Right renal pelvis (tissue), 4 donors: ENCODE results near the gene MEN1. TPM values are rescaled to one million over a fixed set of nuclear protein-coding genes. Genes with fewer than 3 reads are reported as not detected.
"Not testable (repeated sequence)": the region's sequence is repeated elsewhere in the genome, so short reads cannot be mapped to it uniquely, and the experiment has no call there.

Experiments
- DNase-seq, 4 donors: peaks; one replicate each; pipeline ENCODE4 v3.0.0-alpha.2; 2013; ENCODE audit warnings: low read depth in 4 of 4, low spot score in 3 of 4, missing footprints in 1 of 4
- polyA plus RNA-seq, 4 donors: library from polyadenylated mRNA; unstranded; fragments of 120-200 nt; gene quantifications; one replicate each; pipeline ENCODE4 v1.2.1, GENCODE V29; 2013; ENCODE audit not compliant: insufficient read length in 4 of 4

Gene MEN1
- polyA plus RNA-seq, 4 donors: 35.0 to 46.6 (median 40.6) TPM

DNA sequence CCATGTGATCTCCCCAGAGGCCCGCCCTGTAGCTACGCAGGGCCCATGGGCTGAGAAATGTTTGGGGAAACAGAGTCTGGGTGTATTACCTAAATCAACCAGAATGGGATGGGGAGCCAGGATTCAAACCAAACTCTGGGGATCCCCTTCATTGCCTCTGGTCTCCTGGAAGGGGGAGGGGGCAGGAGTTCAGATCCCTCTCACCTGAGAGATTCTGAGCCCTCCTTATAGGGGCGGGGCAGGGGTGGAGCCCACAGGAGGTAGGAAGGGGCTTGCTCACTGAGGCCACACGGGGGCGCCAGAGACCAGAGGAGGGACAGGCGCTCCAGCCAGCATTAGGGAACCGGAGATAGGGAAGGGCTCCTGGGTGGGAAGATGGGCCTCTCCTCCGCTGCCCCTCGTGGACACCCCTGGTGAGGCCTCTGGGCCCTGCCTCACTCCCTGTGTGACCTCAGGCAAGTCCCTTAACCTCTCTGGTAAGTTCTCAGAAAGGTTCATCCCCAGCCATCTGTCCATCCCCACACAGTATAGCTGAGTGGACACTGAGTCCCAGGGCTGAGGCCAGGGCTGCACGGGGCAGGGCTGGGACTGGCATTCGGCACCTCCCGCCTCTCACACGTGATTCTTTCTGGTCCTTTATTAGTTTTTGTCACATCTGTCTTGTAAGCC is 36.8 kb upstream of the MEN1 start:
- peak; percentile 72 to 87 (median 84) for DNase-seq

DNA sequence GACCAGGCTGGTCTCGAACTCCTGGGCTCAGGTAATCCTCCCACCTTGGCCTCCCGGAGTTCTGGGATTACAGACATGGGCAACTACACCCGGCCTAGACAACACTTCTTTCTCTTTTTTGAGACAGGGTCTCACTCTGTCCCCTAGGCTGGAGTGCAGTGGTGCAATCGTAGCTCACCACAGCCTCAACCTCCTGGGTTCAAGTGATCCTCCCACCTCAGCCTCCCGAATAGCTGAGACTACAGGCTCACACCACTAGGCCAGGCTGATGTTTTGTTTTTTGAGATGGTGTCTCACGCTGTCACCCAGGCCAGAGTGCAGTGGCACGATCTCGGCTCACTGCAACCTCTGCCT is 35.4 kb upstream of the MEN1 start:
- DNase-seq: not testable (repeated sequence)

DNA sequence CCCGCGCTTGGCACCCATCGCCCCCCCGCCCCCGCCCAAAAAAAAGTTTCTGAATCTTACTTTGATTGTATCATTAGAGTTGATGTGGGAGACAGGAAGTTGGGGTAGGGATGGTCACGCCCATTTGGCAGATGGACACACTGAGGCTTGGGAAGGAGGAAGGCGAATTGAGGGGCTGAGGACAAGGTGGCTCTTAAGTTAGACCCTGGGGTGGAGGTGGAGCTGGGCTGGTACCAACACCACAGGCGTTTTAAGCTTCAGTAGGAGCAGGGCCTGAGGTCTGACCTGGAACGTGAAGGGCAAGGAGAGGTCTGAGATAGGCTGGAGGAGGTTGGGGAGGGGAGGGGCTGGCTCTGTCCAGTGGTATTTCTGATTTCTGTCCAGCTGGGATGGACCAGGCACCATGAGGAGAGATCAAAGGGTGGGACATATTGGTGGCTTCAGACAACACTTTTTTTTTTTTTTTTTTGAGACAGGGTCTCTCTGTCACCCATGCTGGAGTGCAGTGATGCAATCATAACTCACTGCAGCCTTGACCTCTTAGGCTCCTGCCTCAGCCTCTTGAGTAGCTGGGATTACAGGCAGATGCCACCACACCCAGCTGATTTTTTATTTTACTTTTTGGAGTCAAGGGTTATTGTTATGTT is 34.9 kb upstream of the MEN1 start:
- no peak for DNase-seq

GRCh38 chr11:64844330-64845128 is 34.2 kb upstream of the MEN1 start, which contains the start of gene CDC42BPG:
TSS of gene CDC42BPG (minus strand) at chr11:64844653. CDS start at chr11:64844569, 84 bp downstream.
- DNase-seq: no peak

GRCh38 chr11:64843686-64844329 is 33.5 kb upstream of the MEN1 start:
- DNase-seq: no peak

DNA sequence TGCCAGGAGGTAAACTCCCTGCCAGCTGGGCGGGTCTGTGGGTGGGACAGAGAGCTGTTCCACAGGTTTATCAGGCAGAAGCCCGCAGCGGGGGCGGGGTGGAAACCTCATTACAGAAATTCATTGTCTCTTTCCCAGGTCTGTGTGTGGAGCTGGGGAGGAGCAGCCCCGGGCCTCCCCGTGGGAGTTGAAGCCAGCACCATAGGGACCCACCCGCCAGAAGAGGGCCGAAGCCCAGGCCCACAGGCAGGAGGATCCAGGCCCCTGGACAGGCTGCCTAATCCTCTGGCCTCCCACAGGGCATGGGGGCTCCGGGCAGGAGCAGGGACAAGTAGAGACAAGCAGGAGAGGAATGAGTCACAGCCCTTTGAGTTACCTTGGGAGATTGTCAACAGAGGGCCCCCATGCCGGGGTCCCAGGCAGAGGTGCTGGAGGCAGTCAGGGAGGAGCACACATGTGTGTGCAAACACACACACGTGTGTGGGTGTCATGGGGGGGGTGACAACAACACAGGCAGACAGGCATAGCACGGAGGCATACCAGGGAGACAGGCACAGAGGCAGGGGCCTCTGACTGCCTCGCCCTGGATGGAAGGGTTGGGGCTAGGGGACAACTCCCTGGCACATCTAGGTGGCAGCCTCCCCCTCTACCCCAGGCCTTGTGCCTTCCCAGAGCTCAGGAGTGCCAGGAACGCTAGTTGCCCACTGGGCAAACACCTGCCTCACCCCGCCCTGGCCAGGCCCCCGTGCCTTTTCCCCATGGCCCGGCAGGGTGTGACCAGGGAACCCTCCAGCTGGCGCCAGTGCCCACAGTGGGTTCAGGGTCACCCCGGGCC is 32.7 kb upstream of the MEN1 start:
- no peak for DNase-seq

DNA sequence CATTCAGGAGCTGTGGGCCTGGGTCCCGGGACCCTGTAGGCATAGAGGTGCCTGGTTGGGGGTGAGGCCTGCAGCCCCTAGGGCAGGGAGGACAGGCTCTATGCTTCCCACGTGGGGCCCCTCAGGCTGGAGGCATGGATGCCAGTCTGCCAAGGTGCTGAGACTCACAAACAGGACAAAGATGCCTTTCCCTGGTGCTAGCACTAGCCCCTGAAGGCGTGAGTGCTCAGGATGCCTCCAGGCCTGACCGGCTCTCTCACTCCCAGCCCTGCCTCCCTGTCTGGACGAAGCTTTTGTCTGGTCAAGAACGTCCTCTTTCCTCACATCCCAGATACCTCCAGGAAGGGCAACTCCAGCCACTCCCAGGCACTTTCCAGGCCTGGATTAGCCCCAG is 32.0 kb upstream of the MEN1 start:
- no peak for DNase-seq

DNA sequence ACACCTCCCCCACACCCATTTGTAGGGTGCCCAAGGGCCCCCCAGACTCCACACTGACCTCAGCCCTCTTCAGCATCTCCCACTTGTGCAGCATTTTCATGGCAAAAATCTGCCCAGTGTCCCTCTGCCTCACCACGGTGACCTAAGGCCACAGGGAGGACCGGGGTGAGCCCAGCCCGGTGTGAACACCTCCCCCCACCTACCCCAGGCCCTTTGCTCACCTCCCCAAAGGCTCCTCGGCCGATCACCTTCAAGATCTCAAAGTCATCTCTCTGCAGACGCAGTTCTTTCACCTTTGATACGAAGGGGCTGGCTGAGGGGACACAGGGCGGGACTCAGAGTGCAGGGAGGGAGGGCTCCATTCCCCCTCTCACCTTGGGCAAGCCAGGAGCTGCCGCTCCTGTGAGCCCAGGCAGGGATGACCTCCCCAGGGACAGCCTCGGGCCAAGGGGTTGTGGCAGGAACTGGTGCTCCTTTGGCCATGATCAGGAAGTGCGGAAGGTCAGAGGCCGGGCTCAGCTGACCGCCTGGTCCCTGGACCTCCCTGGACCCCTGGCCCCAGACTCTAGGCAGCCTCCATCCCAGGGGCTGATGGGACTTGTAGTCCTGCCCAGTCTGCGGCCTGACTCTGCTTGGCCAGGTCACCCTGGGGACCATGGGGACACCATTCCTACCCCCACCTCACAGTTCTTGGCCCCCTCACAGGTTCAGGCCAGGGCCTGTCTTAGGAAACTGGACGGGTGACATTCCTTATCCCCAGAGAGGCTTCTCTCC is 31.4 kb upstream of the MEN1 start:
- DNase-seq: no peak

DNA sequence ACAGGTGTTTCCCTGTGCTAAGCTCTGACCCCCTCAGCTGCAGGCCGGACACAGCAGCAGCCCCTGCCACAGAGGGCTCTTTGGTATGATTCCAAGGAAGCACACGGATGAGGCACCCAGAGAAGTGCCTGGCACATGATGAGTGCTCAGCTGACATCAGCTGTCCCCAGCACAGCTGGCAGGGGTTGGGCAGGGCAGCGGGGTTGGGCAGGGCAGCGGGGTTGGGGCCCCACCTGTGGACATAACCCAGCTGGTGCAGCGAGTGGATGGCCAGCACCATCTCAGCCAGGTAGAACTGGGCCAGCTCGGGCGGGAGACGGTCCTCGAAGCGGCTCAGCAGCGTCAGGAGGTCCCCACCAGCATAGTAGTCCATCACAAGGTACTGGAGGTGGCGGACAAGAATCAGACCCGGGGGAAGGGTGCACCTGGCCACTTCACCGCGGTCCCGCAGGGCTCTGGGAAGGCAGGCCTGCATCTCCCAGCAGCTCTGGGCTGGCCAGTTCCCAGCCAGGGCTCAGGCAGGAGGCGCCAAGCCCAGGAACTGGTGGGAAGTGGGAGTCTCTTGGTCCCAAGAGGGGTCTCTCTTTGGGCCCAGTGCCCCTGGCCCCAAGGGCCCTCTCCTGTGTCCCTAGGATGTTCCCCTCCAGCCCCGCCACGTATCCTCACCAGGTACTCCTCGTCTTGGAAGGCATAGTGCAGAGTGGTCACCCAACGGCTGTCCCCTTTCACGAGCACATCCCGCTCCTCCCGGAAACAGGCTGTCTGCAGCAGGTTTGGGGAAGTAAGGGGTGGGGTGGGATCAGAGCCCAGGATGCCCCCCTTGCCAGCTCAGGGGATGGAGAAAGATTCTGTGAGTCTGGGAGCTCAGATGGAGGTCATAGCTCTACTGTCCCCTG is 29.8 kb upstream of the MEN1 start:
- DNase-seq: no peak

- DNase-seq: no peak
Observed at GRCh38 chr11:64839335-64839734, 29.0 kb upstream of the MEN1 start.

GRCh38 chr11:64838600-64839334 is 28.4 kb upstream of the MEN1 start:
- DNase-seq: no peak

GRCh38 chr11:64837887-64838351 is 27.6 kb upstream of the MEN1 start:
- no peak for DNase-seq

- no peak for DNase-seq
Observed at GRCh38 chr11:64836448-64837072, 26.2 kb upstream of the MEN1 start.

- DNase-seq: no peak
Observed at GRCh38 chr11:64835616-64836447, 25.5 kb upstream of the MEN1 start.

- DNase-seq: no peak
Observed at GRCh38 chr11:64834723-64835615, 24.6 kb upstream of the MEN1 start.
